ENCODE data around the gene TMEM141.

Gene TMEM141

DNA sequence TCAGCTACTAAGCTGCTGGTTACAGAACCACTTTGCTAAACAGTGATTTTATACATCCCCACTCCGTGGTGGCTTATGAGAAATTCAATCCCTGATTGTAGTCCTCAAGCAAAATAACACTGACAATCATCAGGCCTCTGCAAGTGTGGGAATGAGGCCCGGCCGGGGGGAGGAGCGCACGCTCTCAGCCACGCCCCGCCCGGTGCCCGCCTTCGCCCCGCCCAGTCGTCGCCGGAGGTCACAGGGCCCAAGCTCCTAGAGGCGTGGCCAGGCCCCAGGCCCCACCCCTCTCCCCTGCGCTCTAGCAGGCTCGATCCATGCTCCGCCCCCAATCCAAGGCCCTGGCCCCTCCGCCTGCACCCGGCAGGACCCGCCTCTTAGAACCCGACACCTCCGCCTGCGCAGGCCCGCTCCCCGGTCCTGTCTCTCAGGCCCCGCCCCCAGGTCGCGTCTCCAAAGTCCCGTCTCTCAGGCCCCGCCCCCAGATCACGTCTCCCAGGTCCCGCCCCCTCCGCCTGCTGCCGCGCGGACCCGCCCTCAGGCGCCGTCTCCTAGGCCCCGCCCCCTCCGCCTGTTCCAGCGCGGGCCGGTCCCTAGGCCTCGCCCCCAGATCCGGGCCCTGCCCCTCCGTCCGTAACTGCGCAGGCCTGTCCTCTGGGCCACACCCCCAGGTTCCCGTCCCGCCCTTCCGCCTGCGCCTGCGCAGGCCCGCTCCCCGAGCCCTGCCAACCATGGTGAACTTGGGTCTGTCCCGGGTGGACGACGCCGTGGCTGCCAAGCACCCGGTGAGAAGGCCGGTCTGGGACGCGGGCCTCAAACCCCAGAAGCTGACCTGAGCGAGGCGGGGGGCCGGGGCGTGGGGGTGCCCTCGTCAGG, at the start of gene TMEM141:
Gene TMEM141, plus strand, starts transcription at position 705 of the 876 bp plus-strand sequence. Its CDS starts 27 bp downstream, at position 732.
- peak; percentile 98 to 99 for DNase-seq

DNA sequence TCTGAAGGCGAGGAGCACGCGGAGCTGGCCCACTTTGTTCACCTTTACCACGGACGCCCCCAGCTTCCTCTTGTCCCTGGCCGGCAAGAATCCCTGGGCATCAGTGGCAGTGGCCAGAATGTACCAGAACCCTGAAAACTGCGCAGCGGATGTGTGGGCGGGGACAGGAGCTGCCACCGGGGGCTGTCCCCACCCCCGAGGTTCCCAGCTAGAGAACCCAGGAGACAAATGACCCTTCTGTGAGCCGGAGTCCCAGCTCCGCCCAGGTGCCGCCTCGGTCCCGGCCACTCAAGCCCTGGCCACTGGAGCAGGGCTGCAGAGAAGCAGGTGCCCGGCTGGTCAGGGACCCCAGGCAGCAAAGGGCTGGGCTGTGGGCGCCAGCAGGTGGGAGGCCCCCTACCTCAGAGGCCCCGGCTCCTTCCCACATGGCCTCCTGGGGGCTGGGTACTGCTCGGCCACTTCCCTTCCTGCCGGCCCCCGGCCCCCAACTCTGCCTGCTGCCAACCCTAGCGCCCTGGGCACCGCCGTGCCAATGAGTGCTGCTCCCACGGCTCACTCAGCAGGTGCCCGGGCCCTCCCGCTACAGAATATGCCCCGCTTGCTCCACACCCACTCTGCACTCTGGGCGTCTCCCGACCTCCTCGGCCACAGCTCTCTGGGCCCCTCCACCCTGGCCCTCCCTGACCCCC, 49.1 kb upstream of the TMEM141 start:
- DNase-seq: no peak

DNA sequence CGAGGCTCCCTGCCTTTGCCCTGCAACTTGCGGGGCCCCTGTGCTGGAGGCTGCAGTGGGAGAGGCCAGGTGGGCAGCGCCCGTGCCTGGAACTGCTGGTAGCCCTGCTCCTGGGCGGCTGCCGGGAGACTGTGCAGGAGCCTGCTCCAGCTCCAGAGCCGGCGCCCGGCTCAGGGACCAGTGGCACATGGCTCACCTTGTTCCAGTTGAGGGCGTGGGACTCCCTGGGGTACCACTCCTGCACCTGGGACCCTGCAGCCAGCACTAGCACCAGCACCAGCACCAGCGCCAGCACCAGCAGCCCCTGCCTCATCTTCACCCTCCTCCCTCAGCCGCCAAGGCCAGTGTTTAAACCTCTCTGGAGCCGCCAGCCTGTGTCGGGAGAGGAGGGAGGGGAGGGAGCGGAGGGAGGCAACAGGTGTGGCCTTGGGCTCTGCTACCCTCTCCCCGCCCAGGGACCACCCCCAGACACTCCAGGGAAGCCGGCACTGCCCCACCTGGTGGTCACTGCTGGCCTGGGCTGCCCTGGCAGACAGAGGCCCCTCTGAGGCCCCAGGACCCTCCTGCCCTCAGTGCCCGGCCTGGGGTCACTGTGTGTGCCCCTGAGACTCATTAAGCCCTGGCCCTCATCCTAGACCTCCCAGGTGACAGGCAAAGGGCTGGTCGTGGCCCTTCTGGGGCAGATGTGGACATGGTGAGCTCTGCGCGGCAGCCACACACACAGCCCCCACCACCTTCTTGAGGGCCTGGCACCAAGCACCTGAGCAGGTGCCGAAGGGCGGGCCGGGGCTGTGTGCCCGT, 48.4 kb upstream of the TMEM141 start, which contains the start of gene LCN10:
Gene LCN10, minus strand, starts transcription at position 350 of the 801 bp plus-strand sequence. Its CDS starts 37 bp downstream, at position 313.
- no peak for DNase-seq

DNA sequence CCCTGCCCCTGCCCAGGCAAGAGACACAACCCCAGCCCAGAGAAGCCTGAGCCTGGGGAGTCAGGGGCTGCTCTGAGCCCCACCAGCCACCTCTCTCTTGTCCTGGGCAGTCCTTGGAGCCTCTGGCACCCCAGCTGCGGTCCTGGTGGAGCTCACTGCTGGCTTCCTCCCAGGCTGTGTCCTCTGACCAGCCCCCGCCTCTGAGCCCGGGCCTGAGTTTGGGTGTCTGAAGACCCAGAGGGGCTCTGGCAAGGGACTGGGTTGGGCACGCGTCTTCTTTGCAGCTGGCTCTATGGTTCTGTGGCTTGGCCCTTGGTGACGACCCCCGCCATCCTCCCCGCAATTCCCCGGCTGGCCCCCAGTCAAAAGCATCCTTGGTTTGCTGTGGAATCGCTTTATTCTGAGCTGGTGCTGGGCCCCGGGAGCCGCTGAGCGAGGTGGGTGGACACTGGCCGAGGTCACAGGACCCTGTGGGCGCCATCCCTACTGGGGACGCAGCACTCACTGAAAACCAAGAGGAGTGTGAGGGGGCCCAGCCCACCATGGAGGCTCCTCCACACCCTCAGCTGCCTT, 47.4 kb upstream of the TMEM141 start:
- DNase-seq: no peak

DNA sequence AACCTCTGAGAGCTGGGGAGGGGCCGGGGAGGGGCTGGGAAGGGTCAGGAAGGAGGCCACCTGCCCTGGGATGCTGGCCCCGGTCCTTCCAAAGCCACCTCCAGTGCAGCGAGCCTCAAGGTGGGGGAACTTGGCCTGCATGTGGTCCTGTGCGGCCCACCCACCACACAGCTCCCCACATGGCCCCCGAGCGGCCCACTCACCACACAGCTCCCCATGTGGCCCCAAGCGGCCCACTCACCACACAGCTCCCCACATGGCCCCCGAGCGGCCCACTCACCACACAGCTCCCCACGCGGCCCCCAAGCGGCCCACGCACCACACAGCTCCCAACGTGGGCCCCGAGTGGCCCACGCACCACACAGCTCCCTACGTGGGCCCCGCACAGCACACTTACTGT, 46.4 kb upstream of the TMEM141 start:
- DNase-seq: no peak

DNA sequence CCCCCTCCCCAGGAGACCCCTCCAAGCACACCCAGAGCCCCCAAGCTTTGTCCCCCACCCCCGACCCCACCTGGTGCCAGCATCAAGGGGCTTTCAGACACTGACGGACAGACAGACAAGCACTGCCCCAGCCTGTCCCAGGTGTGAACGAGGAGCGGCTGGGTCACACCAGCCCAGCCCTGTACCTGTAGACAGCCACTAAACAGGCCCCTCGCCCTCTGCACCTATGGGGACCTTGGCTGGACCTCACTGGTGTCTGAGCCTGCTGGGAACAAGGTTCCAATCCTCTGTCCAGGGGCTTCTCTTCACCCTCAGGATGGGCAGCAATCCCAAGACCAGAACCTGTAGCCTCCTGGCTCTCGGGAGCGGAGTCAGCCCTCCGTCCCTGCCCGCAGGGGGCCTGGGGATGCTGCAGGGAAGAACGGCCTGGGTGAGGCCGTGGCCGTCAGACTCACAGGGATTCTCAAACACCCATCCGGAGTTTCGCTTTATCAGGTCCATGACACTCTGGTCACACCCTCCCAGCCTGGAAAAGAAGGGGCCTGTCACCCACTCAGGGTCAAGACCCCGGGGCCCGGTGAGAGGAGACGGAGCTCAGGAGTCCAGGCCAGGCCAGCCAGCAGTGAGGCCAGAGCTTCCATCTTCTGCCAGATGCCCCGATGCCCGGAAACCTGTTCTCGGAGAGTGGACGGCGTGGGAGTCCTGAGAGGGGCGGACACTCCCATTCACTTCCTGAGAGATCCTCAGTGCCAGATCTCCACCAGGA, 45.6 kb upstream of the TMEM141 start:
- DNase-seq: no peak

DNA sequence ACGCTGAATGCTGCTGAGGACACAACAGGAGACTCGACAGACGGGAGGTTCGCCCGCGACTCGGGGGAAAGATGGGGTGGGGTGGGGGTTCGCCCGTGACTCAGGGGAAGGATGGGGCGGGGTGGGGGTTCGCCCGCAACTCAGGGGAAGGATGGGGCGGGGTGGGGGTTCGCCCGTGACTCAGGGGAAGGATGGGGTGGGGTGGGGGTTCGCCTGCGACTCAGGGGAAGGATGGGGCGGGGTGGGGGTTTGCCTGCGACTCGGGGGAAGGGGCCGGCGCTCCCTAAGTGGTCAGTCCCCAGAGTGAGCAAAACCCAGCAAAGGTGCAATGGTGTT, 45.0 kb upstream of the TMEM141 start:
- DNase-seq: no peak

DNA sequence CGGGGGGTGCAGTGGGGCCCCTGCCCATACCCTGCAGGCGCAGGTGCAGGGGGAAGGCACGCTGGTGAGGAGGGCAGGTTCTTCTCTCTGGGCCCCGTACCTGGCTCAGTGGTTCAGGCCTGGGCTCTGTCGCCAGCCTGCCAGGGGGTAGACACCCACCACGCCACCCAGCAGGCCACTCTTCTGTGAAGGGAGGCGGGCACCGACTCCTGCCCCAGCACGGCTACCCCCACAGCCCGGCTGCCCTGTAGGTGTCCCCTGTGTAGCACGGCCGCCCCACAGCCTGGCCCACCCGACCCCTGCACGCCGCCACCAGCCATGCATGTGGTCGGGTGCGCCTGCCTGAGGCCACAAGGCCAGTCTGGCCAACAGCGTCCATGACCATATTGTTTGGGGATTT, 44.5 kb upstream of the TMEM141 start:
- no peak for DNase-seq

DNA sequence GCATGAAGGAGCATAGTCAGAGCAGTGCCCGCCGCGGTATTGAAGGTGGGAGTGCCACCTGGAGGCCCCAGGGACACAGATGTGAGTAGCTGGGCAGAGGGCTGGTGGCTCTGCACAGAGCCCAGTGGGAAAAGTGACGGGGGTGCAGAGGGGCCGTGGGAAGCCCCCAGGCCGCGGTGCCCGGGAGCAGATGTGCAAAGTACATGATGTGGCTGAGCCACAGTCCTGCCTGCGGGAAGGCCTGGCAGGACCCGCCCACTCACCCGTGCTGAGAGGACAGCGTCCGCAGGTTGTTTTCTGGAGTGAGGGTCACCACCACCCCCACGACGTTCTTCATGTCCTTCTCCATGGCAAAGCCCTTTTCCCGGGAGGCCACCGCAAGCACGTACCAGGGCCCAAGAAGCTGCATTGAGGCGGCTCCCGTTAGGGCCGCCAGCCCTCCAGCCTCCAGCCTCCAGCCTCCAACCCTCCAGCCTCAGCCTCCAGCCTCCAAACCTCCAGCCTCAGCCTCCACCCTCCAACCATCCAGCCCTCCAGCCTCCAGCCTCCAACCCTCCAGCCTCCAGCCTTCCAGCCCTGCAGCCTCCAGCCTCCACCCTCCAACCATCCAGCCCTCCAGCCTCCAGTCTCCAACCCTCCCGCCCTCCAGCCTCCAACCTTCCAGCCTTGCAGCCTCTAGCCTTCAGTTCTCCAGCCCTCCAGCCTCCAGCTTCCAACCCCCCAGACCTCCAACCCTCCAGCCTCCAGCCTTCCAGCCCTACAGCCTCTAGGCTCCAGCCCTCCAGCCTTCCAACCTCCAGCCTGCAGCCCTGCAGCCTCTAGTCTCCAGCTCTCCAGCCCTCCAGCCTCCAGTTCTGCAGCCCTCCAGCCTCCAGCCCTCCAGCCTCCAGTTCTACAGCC, 43.7 kb upstream of the TMEM141 start:
- no peak for DNase-seq

DNA sequence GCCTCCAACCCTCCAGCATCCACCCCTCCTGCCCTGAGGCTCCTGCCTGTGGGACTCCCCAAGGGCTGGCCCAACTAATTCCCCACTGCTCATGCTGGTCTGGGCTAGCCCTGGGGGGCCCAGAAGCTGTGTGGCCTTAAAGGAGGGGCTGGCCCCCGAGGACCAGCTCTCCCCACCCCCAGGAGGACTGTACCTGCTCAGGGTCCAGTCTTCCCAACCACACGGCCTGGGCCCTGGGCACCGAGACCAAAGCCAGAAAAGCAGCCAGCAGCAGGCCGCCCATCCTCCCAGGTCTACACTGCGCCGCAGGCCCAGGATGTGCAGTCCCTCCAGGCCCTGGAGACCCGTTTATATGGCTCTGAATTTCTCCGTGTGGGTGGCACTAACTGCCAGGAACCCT, 42.9 kb upstream of the TMEM141 start, which contains the start of gene LCN6:
Gene LCN6, minus strand, starts transcription at position 325 of the 400 bp plus-strand sequence. Its CDS starts 42 bp downstream, at position 283.
- no peak for DNase-seq

DNA sequence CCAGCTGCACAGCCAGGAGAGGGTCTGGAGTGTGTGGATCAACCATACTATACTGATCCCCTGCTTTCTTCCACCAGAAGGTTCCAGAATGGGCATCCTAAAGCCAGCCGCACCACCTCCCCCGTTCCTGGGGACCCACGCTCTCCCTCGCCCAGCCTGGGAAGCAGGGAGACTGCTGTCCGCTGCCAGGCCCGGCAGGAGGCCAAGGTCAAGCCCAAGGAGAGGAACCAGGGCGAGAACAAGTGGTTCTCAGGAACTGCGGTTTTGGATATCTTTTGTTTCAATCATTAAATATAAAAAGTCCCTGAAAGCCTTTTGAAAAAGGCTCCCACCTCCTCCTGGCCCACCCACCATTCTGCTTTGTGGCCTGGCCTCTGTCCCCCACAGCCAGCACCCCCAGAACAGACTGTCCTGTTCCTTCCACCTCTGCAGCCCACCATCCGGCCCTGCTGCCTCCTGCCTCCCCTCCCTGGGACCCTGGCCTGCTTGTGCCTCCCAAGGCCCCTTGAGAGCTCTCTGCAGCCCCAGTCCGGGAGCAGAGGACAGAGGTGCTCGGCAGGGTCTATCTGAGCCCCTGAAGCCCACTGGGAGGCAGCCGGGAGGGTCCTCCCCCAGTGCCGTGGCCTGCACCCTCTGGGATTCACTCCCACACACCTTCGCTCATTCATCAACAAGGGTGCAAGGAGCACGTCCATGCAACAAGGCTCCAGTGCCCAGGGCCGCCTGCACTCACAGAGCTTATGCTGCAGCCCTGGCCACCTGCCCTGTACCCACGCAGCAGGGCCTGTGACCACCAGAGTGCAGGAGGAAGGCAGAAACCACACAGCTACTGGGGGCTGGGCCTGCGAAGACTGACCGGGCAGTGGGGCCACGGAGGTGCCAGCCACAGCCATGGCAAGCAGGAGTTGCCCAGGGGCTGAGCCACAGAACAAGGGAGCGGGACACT, 42.2 kb upstream of the TMEM141 start:
- no peak for DNase-seq

DNA sequence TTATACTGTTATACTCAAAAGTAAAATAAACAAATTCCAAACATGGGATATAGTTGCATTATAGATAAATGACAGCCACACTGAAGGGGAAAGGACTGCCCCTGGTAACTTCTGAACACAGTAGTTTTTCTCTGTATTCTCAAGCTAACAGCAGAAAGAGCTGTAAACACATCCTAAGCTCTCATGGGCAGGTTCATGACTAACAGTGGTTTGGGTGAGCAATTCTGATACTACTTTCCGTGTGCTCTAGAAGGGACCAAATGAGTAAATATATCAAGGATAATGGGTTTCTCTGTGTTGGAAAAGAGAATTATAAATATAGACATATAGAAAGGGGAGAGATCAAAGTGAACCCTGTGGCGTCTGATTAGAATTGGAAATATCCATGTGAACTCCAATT, 40.6 kb upstream of the TMEM141 start:
- no peak for DNase-seq

DNA sequence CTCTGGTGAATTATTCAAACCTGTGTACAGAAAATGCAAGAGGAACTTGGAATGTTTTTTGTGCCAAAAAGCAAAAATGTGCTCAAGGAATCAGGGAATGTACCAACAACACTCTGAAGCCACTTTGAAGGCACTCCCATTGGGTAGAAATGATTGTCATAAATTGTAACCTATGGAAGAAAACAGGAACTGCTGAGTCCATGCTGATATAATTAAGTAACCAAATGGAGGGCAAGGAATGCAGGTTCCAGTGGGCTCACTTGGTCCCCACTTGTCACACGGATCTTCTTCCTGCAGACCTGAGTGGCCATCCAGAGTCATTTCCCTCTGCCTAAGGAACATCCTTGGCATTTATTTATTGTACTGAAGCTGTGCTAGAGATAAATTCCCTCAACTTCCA, 39.9 kb upstream of the TMEM141 start:
- no peak for DNase-seq

DNA sequence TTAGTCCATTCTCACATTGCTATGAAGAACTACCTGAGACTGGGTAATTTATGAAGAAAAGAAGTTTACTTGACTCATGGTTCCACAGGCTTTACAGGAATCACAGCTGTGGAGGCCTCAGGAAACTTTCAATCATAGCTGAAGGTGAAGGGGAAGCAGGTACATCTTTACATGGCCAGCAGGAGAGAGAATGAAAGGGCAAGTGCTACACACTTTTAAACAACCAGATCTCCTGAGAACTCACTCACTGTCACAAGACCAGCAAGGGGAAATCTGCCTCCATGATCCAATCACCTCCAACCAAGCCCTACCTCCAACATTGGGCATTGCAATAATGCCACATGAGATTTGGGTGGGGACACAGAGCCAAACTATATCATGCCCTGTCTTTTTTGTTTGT, 39.3 kb upstream of the TMEM141 start:
- DNase-seq: no peak

DNA sequence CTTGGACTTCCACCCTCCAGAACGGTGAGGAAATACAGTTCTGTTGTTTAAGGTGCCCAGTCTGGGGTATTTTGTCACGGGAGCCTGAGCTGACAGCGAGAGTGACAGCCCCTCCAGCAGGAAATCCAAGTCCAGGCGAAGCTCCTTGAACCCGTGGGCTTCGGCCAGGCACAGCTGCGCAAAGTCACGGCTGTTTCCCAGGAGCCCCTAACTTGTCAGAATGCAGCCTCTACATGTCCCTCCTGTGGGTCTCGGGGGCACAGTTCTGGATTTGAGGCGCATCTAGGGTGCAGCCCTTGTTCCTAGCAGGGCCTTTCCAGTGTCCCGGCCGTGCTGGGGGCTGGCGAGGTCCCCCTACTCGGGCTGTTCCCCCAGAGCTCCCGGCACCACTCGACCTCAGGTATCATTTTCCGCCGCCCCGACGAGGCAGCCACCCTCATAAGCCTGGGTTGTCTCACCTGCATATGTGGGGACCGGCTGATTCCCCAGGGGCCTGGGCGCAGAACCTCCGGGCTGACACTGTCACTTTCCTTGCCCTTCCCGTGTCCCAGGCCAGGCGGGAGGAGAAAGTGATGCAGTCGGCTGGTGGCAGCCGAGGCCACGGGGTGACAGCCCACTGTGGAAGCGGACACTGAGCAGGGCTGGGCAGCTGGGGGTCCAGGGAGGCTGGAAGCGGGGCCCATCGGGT, 37.6 kb upstream of the TMEM141 start:
- no peak for DNase-seq

DNA sequence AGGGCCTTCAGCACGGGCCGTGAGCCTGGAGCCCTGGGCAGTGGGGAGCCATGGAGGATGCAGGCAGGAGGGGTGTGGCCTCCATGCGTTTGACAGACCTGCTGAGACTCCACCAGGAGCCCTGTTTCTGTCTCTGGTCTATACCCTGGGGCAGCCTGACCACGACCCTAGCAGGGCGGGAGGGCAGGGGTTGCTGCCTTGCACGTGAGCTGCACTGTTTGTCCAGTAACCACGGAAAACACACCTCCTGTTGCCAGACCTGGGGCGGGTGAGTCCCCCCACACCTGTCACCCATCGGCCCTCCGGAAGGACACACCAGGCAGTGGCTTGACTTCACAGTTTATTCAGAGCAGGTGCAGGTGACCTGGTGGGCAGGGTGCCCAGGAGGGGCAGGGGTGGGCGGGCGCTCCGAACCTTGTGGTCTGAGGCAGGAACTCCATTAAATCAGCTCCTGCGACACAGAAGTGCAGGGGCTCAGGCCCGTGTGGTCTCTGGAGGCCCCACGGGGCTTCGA, 37.0 kb upstream of the TMEM141 start:
- no peak for DNase-seq

DNA sequence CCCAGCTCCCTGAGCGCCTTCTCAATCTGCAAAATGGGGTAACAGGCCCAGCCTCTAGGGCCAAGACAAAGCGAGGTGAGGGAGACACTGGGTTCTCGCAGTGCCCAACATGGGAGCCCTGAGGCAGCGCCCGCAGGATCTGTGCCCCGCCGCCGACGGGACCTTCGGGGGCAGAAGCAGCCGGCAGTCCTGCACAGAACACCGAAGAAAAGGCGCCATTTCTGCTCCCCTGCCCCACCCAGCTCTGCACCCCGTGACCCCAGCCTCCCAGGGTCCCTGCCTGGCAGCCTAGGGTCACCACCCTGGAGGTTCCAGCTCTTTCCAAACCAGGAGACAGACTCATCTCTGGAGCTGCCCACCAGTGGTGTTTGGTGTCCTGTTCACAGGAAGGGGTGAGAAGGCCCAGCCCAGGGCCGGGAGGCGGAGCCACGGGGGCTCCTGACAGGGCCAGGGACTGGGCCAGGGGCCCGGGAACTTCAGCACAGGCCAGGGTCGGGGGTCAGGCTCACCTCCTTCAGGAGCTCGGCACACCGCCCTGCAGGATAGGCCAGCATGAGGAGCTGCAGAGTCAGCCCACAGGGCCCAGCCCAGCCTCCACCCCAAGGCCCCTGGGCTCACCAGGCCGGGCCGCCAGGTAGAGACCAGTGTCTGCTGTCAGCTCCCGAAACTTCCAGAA, 36.4 kb upstream of the TMEM141 start:
- DNase-seq: no peak
